WTC11 (cell line): ENCODE data around the gene MIEF2. TPM values are rescaled to one million over a fixed set of nuclear protein-coding genes. Genes with fewer than 3 reads are reported as not detected.

Source experiments
- ATAC-seq: fragments of 200-7000 bp; cut with Tn5 transposase; 2 replicates; pipeline ENCODE4 v1.10.0; 2021; ENCODE audit warnings: mild to moderate bottlenecking, moderate library complexity
- CTCF ChIA-PET: fragments of 300-600 bp; sonication (Branson Sonifier 250); formaldehyde crosslinking; loops from one replicate; lab custom pipeline; 2021; ENCODE audit warnings: antibody characterized with exemption; lab: Charles Lee
- POLR2A ChIA-PET: fragments of 350-600 bp; sonication (Branson Sonifier 250); formaldehyde crosslinking; loops from one replicate; lab custom pipeline; 2021; ENCODE audit warnings: antibody characterized with exemption; lab: Charles Lee
- DNase-seq: peaks from one replicate; pipeline ENCODE4 v3.0.0; 2021; ENCODE audit warnings: low spot score
- H3K27ac Mint-ChIP-seq: 2 replicates; pipeline ENCODE4 v1.8.0; 2021; ENCODE audit warnings: mixed read lengths
- H3K27me3 Mint-ChIP-seq: 2 replicates; pipeline ENCODE4 v1.8.0; 2021; ENCODE audit warnings: low read depth, mild to moderate bottlenecking, moderate library complexity, mixed read lengths
- H3K36me3 Mint-ChIP-seq: 2 replicates; pipeline ENCODE4 v1.8.0; 2021; ENCODE audit warnings: mixed read lengths
- H3K4me1 Mint-ChIP-seq: 2 replicates; pipeline ENCODE4 v1.8.0; 2022; ENCODE audit warnings: mixed read lengths
- H3K4me3 Mint-ChIP-seq: 2 replicates; pipeline ENCODE4 v1.8.0; 2021; ENCODE audit warnings: mild to moderate bottlenecking, moderate library complexity, mixed read lengths
- H3K9me3 Mint-ChIP-seq: 2 replicates; pipeline ENCODE4 v1.8.0; 2021; ENCODE audit warnings: mixed read lengths
- ATF1 ChIP-seq: sonication (generic); formaldehyde crosslinking; IDR thresholded peaks from 2 replicates; pipeline ENCODE4 v1.8.1; 2023; ENCODE audit warnings: mild to moderate bottlenecking, moderate library complexity, missing genetic modification reagents
- CBFB ChIP-seq: sonication (generic); formaldehyde crosslinking; IDR thresholded peaks from 2 replicates; pipeline ENCODE4 v1.8.1; 2022; ENCODE audit warnings: mild to moderate bottlenecking, low read depth, missing genetic modification reagents
- E2F1 ChIP-seq: sonication (generic); formaldehyde crosslinking; IDR thresholded peaks from 2 replicates; pipeline ENCODE4 v1.8.0; 2022; ENCODE audit warnings: mild to moderate bottlenecking, missing genetic modification reagents
- ERG ChIP-seq: fragments of 250-450 bp; sonication (Bioruptor Pico); IDR thresholded peaks from 2 replicates; pipeline ENCODE4 v1.8.0; 2021; ENCODE audit warnings: mild to moderate bottlenecking
- FOXK1 ChIP-seq: sonication (generic); formaldehyde crosslinking; IDR thresholded peaks from 2 replicates; pipeline ENCODE4 v1.8.0; 2022; ENCODE audit warnings: mild to moderate bottlenecking, moderate library complexity, missing genetic modification reagents
- MLX ChIP-seq: sonication (generic); formaldehyde crosslinking; IDR thresholded peaks from 2 replicates; pipeline ENCODE4 v1.8.1; 2023; ENCODE audit warnings: mild to moderate bottlenecking, missing genetic modification reagents, moderate library complexity
- OVOL2 ChIP-seq: fragments of 250-450 bp; sonication (Bioruptor Pico); IDR thresholded peaks from 2 replicates; pipeline ENCODE4 v1.9.0; 2021; ENCODE audit warnings: mild to moderate bottlenecking, borderline replicate concordance
- SMAD3 ChIP-seq: sonication (generic); formaldehyde crosslinking; IDR thresholded peaks from 2 replicates; pipeline ENCODE4 v1.8.0; 2022; ENCODE audit warnings: missing genetic modification reagents, mild to moderate bottlenecking, borderline replicate concordance
- TP53 ChIP-seq: sonication (generic); formaldehyde crosslinking; IDR thresholded peaks from 2 replicates; pipeline ENCODE4 v1.8.1; 2023; ENCODE audit warnings: mild to moderate bottlenecking, missing genetic modification reagents
- ZBTB21 ChIP-seq: sonication (generic); formaldehyde crosslinking; IDR thresholded peaks from 2 replicates; pipeline ENCODE4 v1.8.1; 2023; ENCODE audit warnings: mild to moderate bottlenecking, missing genetic modification reagents, borderline replicate concordance
- ZBTB43 ChIP-seq: sonication (generic); formaldehyde crosslinking; IDR thresholded peaks from 2 replicates; pipeline ENCODE4 v1.8.1; 2023; ENCODE audit warnings: mild to moderate bottlenecking, missing genetic modification reagents
- ZNF232 ChIP-seq: sonication (generic); formaldehyde crosslinking; IDR thresholded peaks from 2 replicates; pipeline ENCODE4 v1.8.0; 2022; ENCODE audit warnings: mild to moderate bottlenecking, missing genetic modification reagents
- ZNF281 ChIP-seq: sonication (generic); formaldehyde crosslinking; IDR thresholded peaks from 2 replicates; pipeline ENCODE4 v1.8.0; 2023; ENCODE audit warnings: mild to moderate bottlenecking, missing genetic modification reagents
- ZNF396 ChIP-seq: fragments of 250-450 bp; sonication (Bioruptor Pico); IDR thresholded peaks from 2 replicates; pipeline ENCODE4 v1.8.0; 2021; ENCODE audit warnings: mild to moderate bottlenecking, moderate library complexity, borderline replicate concordance
- ZNF423 ChIP-seq: fragments of 250-450 bp; sonication (Bioruptor Pico); IDR thresholded peaks from 2 replicates; pipeline ENCODE4 v2.1.2; 2022; ENCODE audit warnings: mild to moderate bottlenecking, moderate library complexity
- ZNF512 ChIP-seq: sonication (generic); formaldehyde crosslinking; IDR thresholded peaks from 2 replicates; pipeline ENCODE4 v1.8.1; 2022; ENCODE audit warnings: missing genetic modification reagents, borderline replicate concordance
- total RNA-seq: library from RNA; stranded (reverse); gene quantifications from 3 replicates; pipeline ENCODE4 v1.2.3, GENCODE V29; 2021

The MIEF2 gene
- total RNA-seq, 1 experiment from 2014 or later = 18.8 TPM

GRCh38 chr17:18236494-18236893 lies 24.0 kb upstream of the MIEF2 start:
- DNase-seq = no peak
- Mint-ChIP-seq H3K9me3 (no peaks in the 10 kb centered on the region), H3K27me3 (no peaks in the 10 kb centered on the region), H3K36me3 (peaks cover 27% of the 10 kb centered on the region), H3K4me1 (no peaks in the 10 kb centered on the region), H3K27ac (no peak overlapping the region), H3K4me3 (no peak overlapping the region)
- POLR2A ChIA-PET = no interaction called here
- CTCF ChIA-PET = interaction anchor here (1.5 kb wide), 1 partner anchor 19 kb away, joined by 5 read pairs; no protein-coding TSS in a partner anchor
- no peak for ATAC-seq
- TF ChIP-seq ATF1 (CRISPR knock-in tag) (no peak), E2F1 (CRISPR knock-in tag) (no peak), MLX (CRISPR knock-in tag) (no peak), ZNF281 (CRISPR knock-in tag) (no peak), ZNF512 (CRISPR knock-in tag) (no peak), ZNF396 (CRISPR knock-in tag) (no peak), OVOL2 (no peak), FOXK1 (CRISPR knock-in tag) (no peak), ZBTB21 (CRISPR knock-in tag) (no peak), ZNF423 (no peak), ZNF232 (CRISPR knock-in tag) (no peak), CBFB (no peak), ERG (CRISPR knock-in tag) (no peak), TP53 (CRISPR knock-in tag) (no peak), ZBTB43 (no peak)

- ChIA-PET CTCF (no interaction called here), POLR2A (interaction anchor here (1.0 kb wide), 1 partner anchor 22 kb away, joined by 3 read pairs; no protein-coding TSS in a partner anchor)
- Mint-ChIP-seq H3K36me3 (peaks cover 31% of the 10 kb centered on the region), H3K27ac (no peak overlapping the region), H3K4me3 (no peak overlapping the region), H3K4me1 (no peaks in the 10 kb centered on the region), H3K9me3 (no peaks in the 10 kb centered on the region), H3K27me3 (no peaks in the 10 kb centered on the region)
- no peak for DNase-seq
- ATAC-seq = no peak
- TF ChIP-seq SMAD3 (CRISPR knock-in tag) = no peak
These were observed 23.0 kb upstream of the MIEF2 start for GRCh38 chr17:18237461-18237860.
